BLaER1 treated with 17β-estradiol and CSF1 and Interleukin-3, amounts not matched to agents 10 nM and 100 nM (cell line): Measurements from ENCODE around the gene FCHSD2.
A peak's percentile ranks its signal among the peaks of the same experiment; 100 is the strongest.
"Not testable (repeated sequence)": the region's sequence is repeated elsewhere in the genome, so short reads cannot be mapped to it uniquely, and the experiment has no call there.

Source experiments
- H3K27ac ChIP-seq, 11 experiments: shearing (Covaris generic); formaldehyde crosslinking; 2 replicates each; pipeline ENCODE4 v1.8.1; 2022
- H3K27me3 ChIP-seq, 11 experiments: shearing (Covaris generic); formaldehyde crosslinking; 2 replicates each; pipeline ENCODE4 v1.8.1; 2022
- H3K36me3 ChIP-seq, 11 experiments: shearing (Covaris generic); formaldehyde crosslinking; 2 replicates each; pipeline ENCODE4 v1.8.1; 2022
- H3K4me1 ChIP-seq, 10 experiments: shearing (Covaris generic); formaldehyde crosslinking; 2 replicates each; pipeline ENCODE4 v1.8.1; 2022
- H3K4me2 ChIP-seq, 11 experiments: shearing (Covaris generic); formaldehyde crosslinking; 2 replicates each; pipeline ENCODE4 v1.8.1; 2022
- H3K4me3 ChIP-seq, 10 experiments: shearing (Covaris generic); formaldehyde crosslinking; 2 replicates each; pipeline ENCODE4 v1.8.1; 2022
- H3K9ac ChIP-seq, 11 experiments: shearing (Covaris generic); formaldehyde crosslinking; 2 replicates each; pipeline ENCODE4 v1.8.1; 2022
- H3K9me3 ChIP-seq, 11 experiments: shearing (Covaris generic); formaldehyde crosslinking; replicated peaks in 1 of 11; 2 replicates each; pipeline ENCODE4 v1.8.1; 2022
- H4K20me1 ChIP-seq, 11 experiments: shearing (Covaris generic); formaldehyde crosslinking; 2 replicates each; pipeline ENCODE4 v1.8.1; 2022
- Cebpa-rat ChIP-seq, 11 experiments: shearing (Covaris generic); IDR thresholded peaks; 2 replicates each; pipeline ENCODE4 v1.8.1; 2022

FCHSD2 gene

GRCh38 chr11:73126804-73127480 lies 15.2 kb downstream of the FCHSD2 start:
- no peak overlapping the region for H3K27ac ChIP-seq
- H4K20me1 ChIP-seq = peaks cover 0 to 100% (median 5%) of the 10 kb centered on the region in 11 experiments; a peak in 11 of 22 replicates
- no peak overlapping the region for H3K4me3 ChIP-seq
- peaks cover 83 to 100% (median 92%) of the 10 kb centered on the region in 11 experiments for H3K36me3 ChIP-seq
- TF ChIP-seq Cebpa-rat (IDR thresholded peaks at IDR 0.05) = no peak
- no peak overlapping the region for H3K4me2 ChIP-seq
- peaks cover 18 to 30% (median 25%) of the 10 kb centered on the region in 11 experiments for H3K9me3 ChIP-seq
- peaks cover 0 to 31% (median 0%) of the 10 kb centered on the region in 10 experiments; a peak in 4 of 20 replicates for H3K4me1 ChIP-seq
- H3K27me3 ChIP-seq = no peaks in the 10 kb centered on the region
- no peak overlapping the region for H3K9ac ChIP-seq

GRCh38 chr11:73124800-73125199 lies 17.3 kb downstream of the FCHSD2 start:
- Histone ChIP-seq H3K4me1 (peaks cover 0 to 51% (median 0%) of the 10 kb centered on the region in 10 experiments; a peak in 4 of 20 replicates), H3K9me3 (peaks cover 18 to 39% (median 25%) of the 10 kb centered on the region in 11 experiments), H3K4me2 (no peak overlapping the region), H3K4me3 (no peak overlapping the region), H3K9ac (no peak overlapping the region), H4K20me1 (peaks cover 0 to 100% (median 5%) of the 10 kb centered on the region in 11 experiments; a peak in 11 of 22 replicates), H3K36me3 (peaks cover 70 to 100% (median 86%) of the 10 kb centered on the region in 11 experiments), H3K27me3 (no peaks in the 10 kb centered on the region), H3K27ac (no peak overlapping the region)
- TF ChIP-seq Cebpa-rat (IDR thresholded peaks at IDR 0.05) = no peak

GRCh38 chr11:73123892-73124291 lies 18.2 kb downstream of the FCHSD2 start:
- Histone ChIP-seq H3K36me3 (peaks cover 69 to 100% (median 86%) of the 10 kb centered on the region in 11 experiments), H4K20me1 (peaks cover 0 to 100% (median 5%) of the 10 kb centered on the region in 11 experiments; a peak in 11 of 22 replicates), H3K4me1 (peaks cover 0 to 55% (median 0%) of the 10 kb centered on the region in 10 experiments; a peak in 4 of 20 replicates), H3K9me3 (peaks cover 18 to 44% (median 25%) of the 10 kb centered on the region in 11 experiments)
- not testable (repeated sequence) for H3K27ac ChIP-seq, H3K4me2 ChIP-seq, H3K27me3 ChIP-seq, H3K4me3 ChIP-seq, H3K9ac ChIP-seq

- Histone ChIP-seq H3K9me3 (peaks cover 18 to 45% (median 29%) of the 10 kb centered on the region in 11 experiments), H3K27ac (no peak overlapping the region), H3K27me3 (no peaks in the 10 kb centered on the region), H3K4me3 (no peak overlapping the region), H3K4me2 (no peak overlapping the region), H3K9ac (no peak overlapping the region), H3K4me1 (peaks cover 0 to 61% (median 0%) of the 10 kb centered on the region in 10 experiments; a peak in 6 of 20 replicates), H4K20me1 (peaks cover 0 to 100% (median 3%) of the 10 kb centered on the region in 11 experiments; a peak in 10 of 22 replicates), H3K36me3 (peaks cover 62 to 100% (median 81%) of the 10 kb centered on the region in 11 experiments)
- TF ChIP-seq Cebpa-rat (IDR thresholded peaks at IDR 0.05) = no peak
These were observed 20.4 kb downstream of the FCHSD2 start for GRCh38 chr11:73121692-73122091.

- Histone ChIP-seq H3K4me2 (peak overlapping the region in 2 of 11 experiments; percentile 44 to 73; a peak in 3 of 22 replicates), H3K36me3 (peaks cover 69 to 100% (median 84%) of the 10 kb centered on the region in 11 experiments), H3K9ac (no peak overlapping the region), H3K9me3 (peaks cover 21 to 58% (median 47%) of the 10 kb centered on the region in 11 experiments; a peak in 20 of 22 replicates), H3K4me3 (no peak overlapping the region), H3K27ac (no peak overlapping the region), H4K20me1 (peaks cover 0 to 87% (median under 1%) of the 10 kb centered on the region in 11 experiments; a peak in 10 of 22 replicates), H3K27me3 (no peaks in the 10 kb centered on the region), H3K4me1 (peaks cover 0 to 69% (median 0%) of the 10 kb centered on the region in 10 experiments; a peak in 6 of 20 replicates)
- TF ChIP-seq Cebpa-rat (IDR thresholded peaks at IDR 0.05) = no peak
These were observed 25.0 kb downstream of the FCHSD2 start for GRCh38 chr11:73117071-73117470.

- peaks cover 0 to 83% (median 0%) of the 10 kb centered on the region in 11 experiments; a peak in 8 of 22 replicates for H4K20me1 ChIP-seq
- peaks cover 70 to 99% (median 86%) of the 10 kb centered on the region in 11 experiments for H3K36me3 ChIP-seq
- no peak overlapping the region for H3K27ac ChIP-seq
- peak overlapping the region in 2 of 11 experiments; percentile 45 to 73; a peak in 4 of 22 replicates for H3K4me2 ChIP-seq
- peaks cover 0 to 67% (median 0%) of the 10 kb centered on the region in 10 experiments; a peak in 6 of 20 replicates for H3K4me1 ChIP-seq
- no peak overlapping the region for H3K4me3 ChIP-seq
- no peaks in the 10 kb centered on the region for H3K27me3 ChIP-seq
- no peak overlapping the region for H3K9ac ChIP-seq
- no peak for TF ChIP-seq Cebpa-rat (IDR thresholded peaks at IDR 0.05)
- peaks cover 21 to 61% (median 51%) of the 10 kb centered on the region in 11 experiments; a peak in 20 of 22 replicates for H3K9me3 ChIP-seq
These were observed 25.5 kb downstream of the FCHSD2 start for GRCh38 chr11:73116636-73117035.

- Histone ChIP-seq H3K4me2 (no peak overlapping the region; a peak in 1 of 22 replicates), H3K27ac (no peak overlapping the region), H3K27me3 (no peaks in the 10 kb centered on the region), H3K9ac (no peak overlapping the region), H4K20me1 (peaks cover 0 to 65% (median 0%) of the 10 kb centered on the region in 11 experiments; a peak in 7 of 22 replicates), H3K4me3 (0 out of 20 replicates have a peak overlapping the region, but pooled peaks of 1 of the 10 experiments have one; percentile 19), H3K9me3 (peaks cover 33 to 74% (median 67%) of the 10 kb centered on the region in 11 experiments; a peak in 21 of 22 replicates), H3K4me1 (peaks cover 0 to 49% (median 0%) of the 10 kb centered on the region in 10 experiments; a peak in 6 of 20 replicates), H3K36me3 (peaks cover 68 to 89% (median 77%) of the 10 kb centered on the region in 11 experiments)
- TF ChIP-seq Cebpa-rat (IDR thresholded peaks at IDR 0.05) = no peak
These were observed 27.3 kb downstream of the FCHSD2 start for GRCh38 chr11:73114835-73115220.

GRCh38 chr11:73114110-73114834 lies 27.8 kb downstream of the FCHSD2 start:
- Histone ChIP-seq H3K9ac (no peak overlapping the region), H3K27ac (no peak overlapping the region), H3K9me3 (peaks cover 35 to 80% (median 71%) of the 10 kb centered on the region in 11 experiments; a peak in 21 of 22 replicates), H3K4me2 (peak overlapping the region in 1 of 11 experiments; percentile 2; a peak in 1 of 22 replicates), H3K27me3 (no peaks in the 10 kb centered on the region), H3K36me3 (peaks cover 62 to 84% (median 74%) of the 10 kb centered on the region in 11 experiments), H4K20me1 (peaks cover 0 to 59% (median 0%) of the 10 kb centered on the region in 11 experiments; a peak in 6 of 22 replicates), H3K4me3 (0 out of 20 replicates have a peak overlapping the region, but pooled peaks of 1 of the 10 experiments have one; percentile 19), H3K4me1 (peaks cover 0 to 43% (median 0%) of the 10 kb centered on the region in 10 experiments; a peak in 6 of 20 replicates)
- no peak for TF ChIP-seq Cebpa-rat (IDR thresholded peaks at IDR 0.05)
